Activated gamma-delta T cell treated with anti-CD3 and anti-CD28 coated beads, Interleukin-2, amount 50 U/mL, for 16 hours (primary cell): ENCODE data around the gene BTD.
"Not testable (repeated sequence)": the region's sequence is repeated elsewhere in the genome, so short reads cannot be mapped to it uniquely, and the experiment has no call there.

Experiments
- DNase-seq: peaks from one replicate; pipeline ENCODE4 v3.0.0-alpha.2; 2020; ENCODE audit warnings: low read depth

Gene BTD

GRCh38 chr3:15604584-15604983 lies 3.0 kb downstream of the BTD start:
- DNase-seq = not testable (repeated sequence)

- DNase-seq = no peak
These were observed 4.9 kb downstream of the BTD start for GRCh38 chr3:15606434-15606891.

- no peak for DNase-seq
These were observed 8.7 kb downstream of the BTD start for GRCh38 chr3:15610082-15610759.

GRCh38 chr3:15611018-15611417 lies 9.5 kb downstream of the BTD start:
- no peak for DNase-seq

- no peak for DNase-seq
These were observed 10.5 kb downstream of the BTD start for GRCh38 chr3:15612001-15612400.

- DNase-seq = no peak
These were observed 13.4 kb downstream of the BTD start for GRCh38 chr3:15614958-15615357.

GRCh38 chr3:15616053-15616452 lies 14.5 kb downstream of the BTD start:
- DNase-seq = no peak

GRCh38 chr3:15619659-15620464 lies 18.3 kb downstream of the BTD start:
- DNase-seq = not testable (repeated sequence)

GRCh38 chr3:15623535-15624440 lies 22.2 kb downstream of the BTD start:
- no peak for DNase-seq

GRCh38 chr3:15628967-15629366 lies 27.4 kb downstream of the BTD start:
- no peak for DNase-seq

- peak; percentile 33 for DNase-seq
These were observed 28.5 kb downstream of the BTD start for GRCh38 chr3:15629860-15630597.

GRCh38 chr3:15630646-15631350 lies 29.3 kb downstream of the BTD start:
- DNase-seq = no peak

- DNase-seq = no peak
These were observed 30.1 kb downstream of the BTD start for GRCh38 chr3:15631426-15632211.

GRCh38 chr3:15632212-15632580 lies 30.7 kb downstream of the BTD start:
- no peak for DNase-seq

- DNase-seq = no peak
These were observed 31.6 kb downstream of the BTD start for GRCh38 chr3:15633159-15633558.

- no peak for DNase-seq
These were observed 32.4 kb downstream of the BTD start for GRCh38 chr3:15633766-15634598.

- no peak for DNase-seq
These were observed 33.1 kb downstream of the BTD start for GRCh38 chr3:15634671-15635070.

- no peak for DNase-seq
These were observed 33.6 kb downstream of the BTD start for GRCh38 chr3:15635121-15635661.
